CD4-positive, alpha-beta T cell treated with Interleukin-4 for 4 hours (primary cell): ENCODE measurements around the gene AIPL1.
"Not testable (repeated sequence)": the region's sequence is repeated elsewhere in the genome, so short reads cannot be mapped to it uniquely, and the experiment has no call there.

Experiments used
- DNase-seq: peaks from one replicate; pipeline ENCODE4 v3.0.0-alpha.2; 2020

The AIPL1 gene

GRCh38 chr17:6435051-6435450 lies at the start of gene AIPL1:
Gene AIPL1 (minus strand): TSS chr17:6435121. CDS start chr17:6435104, 17 bp downstream.
- DNase-seq: no peak

GRCh38 chr17:6483507-6483906 lies 48.6 kb upstream of the AIPL1 start:
- DNase-seq: no peak

GRCh38 chr17:6482796-6483195 lies 47.9 kb upstream of the AIPL1 start:
- not testable (repeated sequence) for DNase-seq

GRCh38 chr17:6482105-6482455 lies 47.2 kb upstream of the AIPL1 start:
- no peak for DNase-seq

- DNase-seq: no peak
Measured at GRCh38 chr17:6480303-6480675, 45.4 kb upstream of the AIPL1 start.

GRCh38 chr17:6479622-6480302 lies 44.8 kb upstream of the AIPL1 start:
- no peak for DNase-seq

- DNase-seq: no peak
Measured at GRCh38 chr17:6478486-6478885, 43.6 kb upstream of the AIPL1 start.

GRCh38 chr17:6477831-6478383 lies 43.0 kb upstream of the AIPL1 start:
- DNase-seq: no peak

GRCh38 chr17:6476810-6477179 lies 41.9 kb upstream of the AIPL1 start:
- no peak for DNase-seq

GRCh38 chr17:6476076-6476809 lies 41.3 kb upstream of the AIPL1 start:
- no peak for DNase-seq

- DNase-seq: no peak
Measured at GRCh38 chr17:6475411-6475810, 40.5 kb upstream of the AIPL1 start.

GRCh38 chr17:6474906-6475305 lies 40.0 kb upstream of the AIPL1 start:
- DNase-seq: no peak

GRCh38 chr17:6474376-6474775 lies 39.5 kb upstream of the AIPL1 start:
- no peak for DNase-seq

GRCh38 chr17:6473128-6473767 lies 38.3 kb upstream of the AIPL1 start:
- DNase-seq: peak; percentile 43

- DNase-seq: no peak
Measured at GRCh38 chr17:6472517-6472916, 37.6 kb upstream of the AIPL1 start.

GRCh38 chr17:6471531-6472465 lies 36.9 kb upstream of the AIPL1 start:
- DNase-seq: no peak

- no peak for DNase-seq
Measured at GRCh38 chr17:6470751-6471521, 36.0 kb upstream of the AIPL1 start.

- no peak for DNase-seq
Measured at GRCh38 chr17:6470146-6470718, 35.3 kb upstream of the AIPL1 start.

GRCh38 chr17:6468051-6468790 lies 33.3 kb upstream of the AIPL1 start:
- DNase-seq: no peak

GRCh38 chr17:6467567-6467966 lies 32.6 kb upstream of the AIPL1 start:
- no peak for DNase-seq
